NCI-H526 (cell line): ENCODE data around the gene TEKT5.
"Not testable (repeated sequence)": the region's sequence is repeated elsewhere in the genome, so short reads cannot be mapped to it uniquely, and the experiment has no call there.

Experiments
- DNase-seq, 2 experiments: peaks; one replicate each; lab custom pipeline; 2025; lab: John Stamatoyannopoulos, UW

TEKT5 gene

GRCh38 chr16:10694830-10695229 is at the start of gene TEKT5:
TSS of gene TEKT5 (minus strand) at chr16:10694930. CDS start at chr16:10694873, 57 bp downstream.
- no peak for DNase-seq

DNA sequence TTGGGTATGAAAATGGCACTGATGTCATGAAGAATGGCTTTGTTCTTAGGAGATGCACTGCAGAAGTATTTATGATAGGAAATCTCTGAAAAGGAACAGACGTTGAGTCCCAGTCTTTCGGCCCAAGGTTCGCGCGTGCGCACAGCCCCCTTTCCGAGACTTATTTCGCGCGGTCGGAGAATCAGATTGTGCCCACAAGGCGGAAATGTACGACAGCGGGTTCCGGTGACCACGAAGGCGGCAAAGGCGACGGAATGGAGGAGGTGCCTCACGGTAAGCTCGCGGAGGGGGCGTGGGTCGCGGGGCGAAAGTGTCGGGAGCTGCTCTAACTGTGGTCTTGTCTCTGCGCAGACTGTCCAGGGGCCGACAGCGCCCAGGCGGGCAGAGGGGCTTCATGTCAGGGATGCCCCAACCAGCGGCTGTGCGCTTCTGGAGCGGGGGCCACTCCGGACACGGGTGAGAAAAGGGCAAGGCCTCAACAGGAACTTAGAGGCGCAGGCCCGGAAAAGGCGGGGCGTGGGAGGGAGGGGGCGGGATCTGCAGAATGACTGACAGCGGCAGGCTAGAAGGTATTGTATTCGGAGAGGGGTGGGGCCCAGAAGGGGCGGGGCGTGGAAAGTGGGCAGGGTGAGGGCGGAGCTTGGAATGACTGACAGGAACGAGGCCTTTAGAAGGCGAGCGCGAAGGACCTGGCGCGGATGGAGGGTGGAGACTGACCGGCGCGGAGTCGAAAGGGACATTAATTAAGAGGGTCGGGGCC is 49.1 kb upstream of the TEKT5 start, which contains the start of gene NUBP1:
NUBP1 (plus strand) TSS at position 233 of the 760 bp plus-strand sequence; CDS start at position 255, 22 bp downstream.
- peak; percentile 98 to 100 for DNase-seq

GRCh38 chr16:10743227-10743609 is 48.5 kb upstream of the TEKT5 start:
- DNase-seq, result no peak

DNA sequence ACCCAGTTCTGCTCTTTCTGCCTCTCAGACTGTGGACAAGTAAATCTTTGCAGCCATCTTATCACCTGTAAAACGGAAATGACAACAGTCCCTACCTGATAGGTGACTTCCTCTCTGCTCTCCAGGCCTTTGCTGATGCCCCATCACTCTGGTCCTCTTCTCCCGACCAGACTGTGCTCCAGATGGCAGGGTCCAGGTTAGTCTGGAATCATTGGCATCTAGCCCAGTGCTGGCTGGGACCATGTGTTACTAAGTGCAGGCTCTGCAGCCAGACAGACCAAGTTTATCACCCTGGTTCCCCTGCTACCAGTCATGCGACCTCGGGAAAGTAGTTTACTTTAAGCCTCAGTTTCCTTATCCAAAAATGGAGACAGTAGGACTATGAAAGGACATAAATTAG is 47.1 kb upstream of the TEKT5 start:
- DNase-seq, result no peak

DNA sequence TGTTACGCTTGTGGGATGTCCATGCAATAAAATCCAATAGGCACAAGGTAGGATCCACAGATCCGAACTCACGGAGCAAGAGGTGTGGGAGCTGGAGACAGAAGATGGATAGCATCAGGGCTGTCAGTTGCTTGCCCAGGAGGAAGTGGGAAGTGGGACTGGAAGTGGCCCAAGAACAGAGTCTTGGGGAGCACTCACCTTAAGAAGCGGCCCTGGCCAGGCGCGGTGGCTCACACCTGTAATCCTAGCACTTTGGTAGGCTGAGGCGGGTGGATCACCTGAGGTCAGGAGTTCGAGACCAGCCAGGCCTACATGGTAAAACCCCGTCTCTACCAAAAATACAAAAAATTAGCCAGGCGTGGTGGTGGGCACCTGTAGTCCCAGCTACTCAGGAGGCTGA is 46.5 kb upstream of the TEKT5 start:
- DNase-seq, result not testable (repeated sequence)

DNA sequence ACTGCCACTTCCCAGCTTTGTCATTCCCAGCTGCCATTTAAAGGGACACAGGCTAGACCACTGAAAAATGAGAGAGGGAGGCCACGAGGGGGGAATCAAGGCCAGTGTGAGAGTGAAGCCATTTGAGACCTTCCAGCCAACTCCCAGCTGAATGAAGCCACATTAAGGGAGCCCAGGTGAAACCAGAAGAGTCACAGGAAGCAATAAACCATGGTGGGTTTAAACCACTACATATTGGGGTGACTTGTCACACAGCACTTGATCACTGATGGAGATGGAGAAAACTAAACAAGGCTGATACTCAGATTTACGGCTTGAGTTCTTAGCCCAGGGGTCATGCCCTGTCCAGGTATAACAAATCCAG is 46.1 kb upstream of the TEKT5 start:
- DNase-seq, result no peak

DNA sequence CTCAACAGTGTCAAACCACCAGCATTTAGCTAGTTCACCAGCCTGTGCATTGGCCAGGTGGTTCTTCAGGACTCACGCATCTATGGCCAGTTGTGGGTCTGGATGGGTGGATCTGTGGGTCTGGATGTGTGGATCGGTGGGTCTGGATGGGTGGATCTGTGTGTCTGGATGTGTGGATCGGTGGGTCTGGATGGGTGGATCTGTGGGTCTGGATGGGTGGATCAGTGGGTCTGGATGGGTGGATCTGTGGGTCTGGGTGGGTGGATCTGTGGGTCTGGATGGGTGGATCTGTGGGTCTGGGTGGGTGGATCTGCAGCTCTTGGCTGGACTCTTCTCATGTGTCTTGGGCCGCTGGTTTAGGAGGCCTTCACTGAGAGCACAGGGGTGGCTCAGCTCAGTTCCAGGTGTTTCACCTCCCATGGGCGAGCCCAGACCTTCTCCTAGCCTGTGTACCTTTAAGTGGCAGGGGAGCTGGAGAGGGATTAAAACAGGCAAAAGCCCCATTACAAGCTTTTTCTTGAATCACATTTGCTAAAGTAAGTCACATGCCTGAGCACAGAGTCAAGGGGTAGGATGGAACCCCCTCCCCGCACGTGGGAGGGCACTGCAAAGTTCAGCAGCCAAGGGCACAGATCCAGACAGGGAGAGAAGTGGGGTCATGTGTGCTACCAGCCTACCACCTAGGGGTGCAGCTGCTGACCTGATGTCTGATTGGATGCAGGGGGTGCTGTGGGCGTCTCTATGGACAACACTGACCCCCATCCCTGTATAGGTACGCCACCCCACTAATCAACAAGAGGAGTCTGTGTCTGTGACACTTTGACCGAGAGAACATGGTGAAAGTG is 45.5 kb upstream of the TEKT5 start:
- DNase-seq, result no peak

- no peak for DNase-seq
These were observed 43.7 kb upstream of the TEKT5 start for GRCh38 chr16:10738231-10739077.

DNA sequence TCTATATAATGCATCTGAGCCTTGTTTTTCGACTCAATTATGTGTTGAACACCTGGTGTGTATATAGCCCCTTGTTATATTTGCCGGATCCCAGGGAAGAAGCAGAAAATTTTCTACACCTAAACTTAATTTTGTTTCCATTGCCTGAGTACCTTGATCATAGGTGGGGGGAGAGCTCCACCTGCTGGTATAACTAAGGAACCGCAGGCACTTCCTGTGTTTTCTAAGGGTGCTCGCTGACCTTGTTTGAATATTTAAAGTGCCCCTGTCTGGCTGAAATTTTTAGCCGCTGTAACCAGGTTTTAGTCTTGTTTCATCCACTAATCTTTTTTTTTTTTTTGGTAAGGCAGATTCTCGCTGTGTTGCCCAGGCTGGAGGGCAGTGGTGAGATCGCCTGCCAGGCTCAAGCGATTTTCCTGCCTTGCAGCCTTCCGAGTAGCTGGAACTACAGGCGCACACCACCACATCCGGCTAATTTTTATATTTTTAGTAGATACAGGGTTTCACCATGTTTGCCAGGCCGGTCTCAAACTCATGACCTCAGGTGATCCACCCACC is 42.4 kb upstream of the TEKT5 start:
- peak; percentile 43 to 85 for DNase-seq

DNA sequence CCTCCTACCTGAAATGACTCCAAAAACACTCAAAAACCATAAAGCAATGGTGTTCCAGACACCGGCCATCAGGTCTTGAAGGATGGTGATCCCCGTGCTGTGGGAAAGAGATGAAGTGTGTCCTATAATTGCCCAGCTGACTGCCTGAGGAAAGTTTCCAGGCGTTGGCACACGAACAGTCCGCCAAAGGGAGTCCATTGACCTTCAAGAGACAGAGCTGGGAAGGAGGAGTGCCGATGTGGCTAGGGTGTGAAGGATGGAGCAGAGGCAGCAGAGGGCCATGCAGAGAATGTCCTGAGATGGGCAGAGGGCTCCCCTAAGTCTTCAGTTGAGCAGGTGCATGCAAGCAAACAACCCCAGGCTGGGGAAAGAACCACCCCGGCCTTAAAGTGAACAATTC is 37.1 kb upstream of the TEKT5 start:
- DNase-seq, result peak in 1 of 2 experiments; percentile 18

DNA sequence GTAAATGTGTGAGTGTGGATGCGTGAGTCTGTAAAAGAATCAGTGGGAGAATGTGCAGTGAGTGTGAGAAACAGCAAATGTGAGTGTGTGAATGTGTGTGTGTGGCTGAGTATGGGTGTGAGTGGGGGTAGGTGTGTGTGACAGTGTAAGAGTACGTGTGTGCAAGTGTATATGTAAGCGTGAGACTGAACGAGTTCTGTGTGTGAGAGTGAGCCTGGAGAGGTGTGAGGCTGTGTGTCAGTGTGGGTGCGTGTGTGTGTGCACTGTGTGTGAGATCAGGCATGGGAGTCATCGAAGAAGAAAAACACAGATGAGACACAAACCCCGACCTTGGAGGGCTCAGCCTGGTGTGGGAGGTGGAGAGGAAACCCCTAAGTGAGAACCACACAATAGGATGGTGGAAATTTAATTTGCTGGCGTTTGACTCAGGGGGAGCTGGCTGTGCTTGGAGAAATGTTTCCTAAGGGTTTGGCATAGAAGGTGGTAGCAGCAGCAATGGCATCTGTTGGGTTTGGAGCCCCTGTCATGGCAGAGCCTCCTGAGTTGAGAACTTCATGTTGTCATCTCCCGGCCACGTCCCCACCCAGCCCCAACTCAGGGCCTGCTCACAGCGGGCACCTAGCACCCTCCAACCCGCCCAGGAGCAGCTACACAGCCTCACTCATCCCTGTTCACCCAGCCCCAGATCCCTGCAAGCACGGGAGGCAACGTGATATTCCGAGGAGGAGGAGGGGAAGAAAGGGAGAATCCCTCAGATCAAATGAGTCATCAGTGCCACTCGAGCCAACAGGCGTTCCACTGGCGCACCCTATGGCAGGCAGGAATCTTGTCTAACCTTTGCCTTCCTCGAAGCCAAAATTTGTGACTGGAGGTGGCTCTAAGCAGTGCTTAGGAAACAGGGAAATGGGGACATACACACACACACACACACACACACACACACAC is 34.6 kb upstream of the TEKT5 start:
- DNase-seq, result no peak

GRCh38 chr16:10728003-10728887 is 33.5 kb upstream of the TEKT5 start:
- no peak for DNase-seq

DNA sequence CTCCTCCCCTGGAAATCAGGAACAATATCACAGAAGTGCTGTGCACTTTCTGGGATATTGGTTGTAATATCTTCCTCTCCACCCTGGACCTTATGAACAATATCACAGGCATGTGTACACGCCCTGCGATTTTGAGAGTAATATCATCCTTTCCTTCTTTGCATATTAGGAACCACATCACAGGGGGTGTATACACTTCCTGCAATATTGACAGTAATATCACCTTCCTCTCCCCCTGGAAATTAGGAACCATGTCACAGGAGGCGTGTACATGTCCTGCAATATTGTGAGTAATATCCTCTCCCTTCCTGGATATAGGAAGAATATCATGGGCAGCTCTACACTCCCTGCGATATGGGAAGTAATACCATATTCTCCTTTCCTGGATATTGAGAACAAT is 14.2 kb upstream of the TEKT5 start:
- DNase-seq, result no peak

DNA sequence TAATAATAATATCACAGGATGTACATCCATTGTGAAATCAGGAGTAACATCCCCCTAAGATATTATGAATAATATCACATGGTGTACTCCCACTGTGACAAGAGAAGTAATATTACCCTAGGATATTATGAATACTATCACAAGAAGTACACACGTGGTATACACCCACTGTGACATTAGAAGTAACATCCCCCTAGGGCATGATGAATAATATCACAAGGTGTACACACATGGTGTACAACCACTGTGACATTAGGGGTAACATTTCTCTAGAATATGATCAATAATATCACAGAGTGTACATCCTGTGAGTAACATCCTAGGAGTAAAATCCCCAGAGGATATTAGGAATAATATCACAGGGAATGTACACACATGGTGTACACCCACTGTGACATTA is 5.0 kb upstream of the TEKT5 start:
- no peak for DNase-seq

- no peak for DNase-seq
These were observed 424 bp downstream of the TEKT5 start for GRCh38 chr16:10694306-10694705.

DNA sequence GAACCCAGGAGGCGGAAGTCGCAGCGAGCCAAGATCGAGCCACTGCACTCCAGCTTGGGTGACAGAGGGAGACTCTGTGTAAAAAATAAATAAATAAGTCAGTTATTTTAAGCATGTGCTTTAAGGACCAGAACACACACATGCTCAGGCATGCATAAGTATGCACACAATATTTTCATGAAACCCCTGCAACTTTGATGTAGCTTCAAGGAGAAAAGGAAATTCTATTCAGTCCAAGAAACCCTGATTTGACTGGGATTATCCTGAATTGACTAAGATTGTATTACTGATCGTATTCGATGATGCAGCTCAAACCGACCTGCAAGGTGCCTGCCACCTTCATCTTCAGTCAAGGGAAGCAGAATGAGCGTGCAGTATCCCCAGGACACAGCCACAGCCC is 841 bp downstream of the TEKT5 start:
- DNase-seq, result no peak

GRCh38 chr16:10692470-10692869 is 2.3 kb downstream of the TEKT5 start:
- DNase-seq, result no peak

DNA sequence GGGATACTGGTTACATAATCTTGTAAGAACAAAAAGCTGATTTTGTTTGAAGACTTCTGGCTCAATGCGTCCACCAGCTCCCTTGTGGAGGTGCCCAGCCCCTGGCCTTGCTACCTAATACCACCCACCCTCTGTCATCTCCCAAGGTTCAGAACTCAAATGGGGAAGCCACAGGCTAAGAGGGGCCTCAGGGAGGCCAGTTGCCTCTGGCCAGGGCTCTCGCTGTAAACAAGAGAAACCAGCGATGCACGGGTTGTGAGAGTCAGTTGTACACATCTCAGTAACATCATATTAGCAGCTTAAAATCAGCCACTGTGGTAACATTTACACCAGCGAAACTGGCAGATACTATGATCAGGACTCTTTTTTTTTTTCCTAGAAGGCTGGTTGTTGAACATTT is 6.0 kb downstream of the TEKT5 start:
- no peak for DNase-seq

DNA sequence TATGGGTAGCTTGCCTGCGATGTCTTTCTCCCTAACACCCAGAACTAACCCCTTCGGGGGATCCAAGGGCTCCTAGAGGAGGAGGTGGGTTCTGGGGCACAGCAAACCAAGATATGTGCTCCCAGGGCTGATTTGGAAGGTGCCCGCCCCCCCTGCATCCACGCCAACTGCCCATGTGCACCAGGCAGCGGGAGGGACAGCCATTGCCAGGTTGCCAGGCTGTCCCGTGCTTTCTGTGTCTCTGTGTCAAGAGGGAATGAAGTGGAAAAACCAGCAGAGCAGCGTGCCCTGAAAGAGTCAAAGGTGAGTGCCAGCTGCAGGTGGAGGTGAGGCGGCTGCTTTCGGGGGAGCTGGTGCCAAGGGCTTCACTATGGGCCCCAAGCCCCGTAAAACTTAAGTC is 6.4 kb downstream of the TEKT5 start:
- peak in 1 of 2 experiments; percentile 25 for DNase-seq

DNA sequence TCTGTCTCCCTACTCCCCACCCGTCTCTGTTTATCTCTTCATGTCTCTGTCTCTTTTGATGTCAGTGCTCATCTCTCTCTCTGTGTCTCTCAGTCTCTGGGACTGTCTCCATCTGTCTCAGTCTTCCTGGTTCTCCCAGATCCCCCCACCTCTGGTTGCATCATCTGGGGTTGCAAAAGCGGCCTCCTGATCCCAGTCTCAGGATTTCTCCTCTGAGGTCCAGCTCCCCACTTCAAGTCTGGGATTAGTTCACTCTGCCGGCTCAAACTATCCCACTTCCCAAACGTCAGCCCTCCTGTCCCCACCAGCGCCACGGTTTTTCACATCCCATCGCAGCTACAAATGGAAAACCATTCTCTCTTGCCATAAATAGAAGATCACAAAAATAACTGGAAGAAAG is 9.0 kb downstream of the TEKT5 start:
- DNase-seq, result no peak
